GM19468 (cell line): ENCODE results near the gene OTULINL.

Source experiments
- ATAC-seq: cut with Tn5 transposase; IDR thresholded peaks from one replicate; pipeline ENCODE4 v1.9.1; 2021; ENCODE audit warnings: mild to moderate bottlenecking, moderate library complexity, moderate number of reproducible peaks; ENCODE audit not compliant: unreplicated experiment; ENCODE audit errors: extremely low read depth

The OTULINL gene

GRCh38 chr5:14595891-14596290, 14.3 kb downstream of the OTULINL start:
- no peak for ATAC-seq

GRCh38 chr5:14597080-14597479, 15.5 kb downstream of the OTULINL start:
- no peak for ATAC-seq

GRCh38 chr5:14598225-14598624, 16.6 kb downstream of the OTULINL start:
- no peak for ATAC-seq

- no peak for ATAC-seq
Measured at GRCh38 chr5:14599476-14600127, 18.0 kb downstream of the OTULINL start.

GRCh38 chr5:14600846-14601245, 19.3 kb downstream of the OTULINL start:
- ATAC-seq, result no peak

GRCh38 chr5:14603141-14603540, 21.5 kb downstream of the OTULINL start:
- no peak for ATAC-seq

- ATAC-seq, result no peak
Measured at GRCh38 chr5:14607104-14607503, 25.5 kb downstream of the OTULINL start.

GRCh38 chr5:14608169-14608568, 26.6 kb downstream of the OTULINL start:
- no peak for ATAC-seq

GRCh38 chr5:14611737-14612136, 30.1 kb downstream of the OTULINL start:
- no peak for ATAC-seq

GRCh38 chr5:14614490-14614889, 32.9 kb downstream of the OTULINL start:
- no peak for ATAC-seq

- no peak for ATAC-seq
Measured at GRCh38 chr5:14615365-14615764, 33.8 kb downstream of the OTULINL start.

- ATAC-seq, result no peak
Measured at GRCh38 chr5:14617441-14617840, 35.8 kb downstream of the OTULINL start.

- no peak for ATAC-seq
Measured at GRCh38 chr5:14627270-14627669, 45.7 kb downstream of the OTULINL start.

- ATAC-seq, result no peak
Measured at GRCh38 chr5:14628346-14628745, 46.8 kb downstream of the OTULINL start.

GRCh38 chr5:14630671-14631070, 49.1 kb downstream of the OTULINL start:
- ATAC-seq, result no peak

- ATAC-seq, result no peak
Measured at GRCh38 chr5:14635656-14636055, 54.1 kb downstream of the OTULINL start.

GRCh38 chr5:14640765-14641164, 59.2 kb downstream of the OTULINL start:
- ATAC-seq, result no peak

GRCh38 chr5:14644623-14645237, 63.1 kb downstream of the OTULINL start:
- no peak for ATAC-seq

GRCh38 chr5:14650052-14650451, 68.5 kb downstream of the OTULINL start:
- ATAC-seq, result no peak

GRCh38 chr5:14655146-14655741, 73.7 kb downstream of the OTULINL start:
- no peak for ATAC-seq

GRCh38 chr5:14656898-14657297, 75.3 kb downstream of the OTULINL start:
- no peak for ATAC-seq
